H9 (cell line): ENCODE results near the gene PDZRN4. TPM values are rescaled to one million over a fixed set of nuclear protein-coding genes. Genes with fewer than 3 reads are reported as not detected.

Source experiments
- DNase-seq: peaks from one replicate; pipeline ENCODE4 v3.0.0-alpha.2; 2017
- H2AFZ ChIP-seq: one replicate; pipeline ENCODE4 v1.6.1; 2013; ENCODE audit warnings: mild to moderate bottlenecking, low read length, control low read depth, moderate library complexity
- H2AK5ac ChIP-seq: 2 replicates; pipeline ENCODE4 v1.6.1; 2013; ENCODE audit warnings: low read length, control low read depth, mixed read lengths; ENCODE audit not compliant: insufficient read length
- H2BK120ac ChIP-seq: one replicate; pipeline ENCODE4 v1.6.1; 2013; ENCODE audit warnings: low read depth, mild to moderate bottlenecking, low read length, control low read depth, inconsistent platforms; ENCODE audit not compliant: poor library complexity, severe bottlenecking
- H2BK12ac ChIP-seq: 2 replicates; pipeline ENCODE4 v1.6.1; 2013; ENCODE audit warnings: low read length, control low read depth, mixed read lengths, low read depth; ENCODE audit not compliant: insufficient read length
- H2BK15ac ChIP-seq: 2 replicates; pipeline ENCODE4 v1.6.1; 2013; ENCODE audit warnings: low read depth, low read length, control low read depth
- H2BK20ac ChIP-seq: one replicate; pipeline ENCODE4 v1.6.1; 2013; ENCODE audit warnings: low read depth, mild to moderate bottlenecking, low read length, control low read depth, inconsistent platforms; ENCODE audit not compliant: poor library complexity, severe bottlenecking
- H2BK5ac ChIP-seq: 2 replicates; pipeline ENCODE4 v1.6.1; 2013; ENCODE audit warnings: low read length, control low read depth, mixed read lengths; ENCODE audit not compliant: insufficient read length
- H3K14ac ChIP-seq: 2 replicates; pipeline ENCODE4 v1.6.1; 2013; ENCODE audit warnings: low read length, control low read depth; ENCODE audit not compliant: insufficient read depth
- H3K18ac ChIP-seq: 2 replicates; pipeline ENCODE4 v1.6.1; 2013; ENCODE audit warnings: low read depth, mild to moderate bottlenecking, mixed read lengths, low read length, control low read depth; ENCODE audit not compliant: insufficient read length
- H3K23ac ChIP-seq: 2 replicates; pipeline ENCODE4 v1.6.1; 2013; ENCODE audit warnings: low read length, control low read depth, mixed read lengths, low read depth; ENCODE audit not compliant: insufficient read length
- H3K23me2 ChIP-seq: 2 replicates; pipeline ENCODE4 v1.6.1; 2013; ENCODE audit warnings: low read depth, mild to moderate bottlenecking, mixed read lengths, low read length, control low read depth; ENCODE audit not compliant: insufficient read length, poor library complexity, severe bottlenecking
- H3K27ac ChIP-seq: 2 replicates; pipeline ENCODE4 v1.5.1; 2013; ENCODE audit warnings: low read length, control low read depth, mixed read lengths, low read depth; ENCODE audit not compliant: insufficient read length
- H3K27me3 ChIP-seq: 2 replicates; pipeline ENCODE4 v1.6.1; 2013; ENCODE audit warnings: low read length, control low read depth, inconsistent platforms; ENCODE audit not compliant: insufficient read depth
- H3K4ac ChIP-seq: 2 replicates; pipeline ENCODE4 v1.6.1; 2013; ENCODE audit warnings: low read depth, mild to moderate bottlenecking, control low read depth, inconsistent platforms, low read length, moderate library complexity
- H3K4me1 ChIP-seq: 2 replicates; pipeline ENCODE4 v1.6.1; 2013; ENCODE audit warnings: low read length, control low read depth, inconsistent platforms; ENCODE audit not compliant: insufficient read depth
- H3K4me2 ChIP-seq: 2 replicates; pipeline ENCODE4 v1.6.1; 2013; ENCODE audit warnings: low read length, control low read depth, mixed read lengths; ENCODE audit not compliant: insufficient read length, insufficient read depth
- H3K56ac ChIP-seq: 2 replicates; pipeline ENCODE4 v1.6.1; 2013; ENCODE audit warnings: low read depth, mild to moderate bottlenecking, mixed read lengths, low read length, control low read depth; ENCODE audit not compliant: insufficient read length
- H3K79me1 ChIP-seq: 2 replicates; pipeline ENCODE4 v1.6.1; 2013; ENCODE audit warnings: low read depth, mild to moderate bottlenecking, moderate library complexity, low read length, control low read depth, inconsistent platforms; ENCODE audit not compliant: insufficient read depth, poor library complexity, severe bottlenecking
- H3K79me2 ChIP-seq: 2 replicates; pipeline ENCODE4 v1.6.1; 2013; ENCODE audit warnings: low read length, control low read depth, inconsistent platforms; ENCODE audit not compliant: insufficient read depth
- H3K9ac ChIP-seq: 2 replicates; pipeline ENCODE4 v1.6.1; 2013; ENCODE audit warnings: low read length, control low read depth, mixed read lengths; ENCODE audit not compliant: insufficient read length; ENCODE audit errors: extremely low read depth
- H3K9me3 ChIP-seq: one replicate; pipeline ENCODE4 v1.6.1; 2013; ENCODE audit warnings: low read depth, low read length, inconsistent platforms; ENCODE audit not compliant: control insufficient read depth
- H3T11ph ChIP-seq: one replicate; pipeline ENCODE4 v1.6.1; 2013; ENCODE audit warnings: mild to moderate bottlenecking, low read length, control low read depth, inconsistent platforms
- H4K20me1 ChIP-seq: one replicate; pipeline ENCODE4 v1.6.1; 2013; ENCODE audit not compliant: control insufficient read depth, insufficient read length, insufficient read depth
- H4K5ac ChIP-seq: 2 replicates; pipeline ENCODE4 v1.6.1; 2013; ENCODE audit warnings: low read depth, mild to moderate bottlenecking, mixed read lengths, low read length, control low read depth; ENCODE audit not compliant: insufficient read length
- H4K8ac ChIP-seq: replicated peaks from 2 replicates; pipeline ENCODE4 v1.6.1; 2013; ENCODE audit warnings: low read length, control low read depth, mixed read lengths, low read depth; ENCODE audit not compliant: insufficient read length
- H4K91ac ChIP-seq: 2 replicates; pipeline ENCODE4 v1.6.1; 2013; ENCODE audit warnings: low read depth, mild to moderate bottlenecking, moderate library complexity, mixed read lengths, low read length, control low read depth; ENCODE audit not compliant: insufficient read length
- H3K27ac Mint-ChIP-seq, 3 experiments: 2 replicates in 2 of 3; 3 replicates in 1 of 3; pipeline ENCODE4 v1.8.0; 2020 to 2021; ENCODE audit warnings: mixed read lengths in 3 of 3, mild to moderate bottlenecking in 1 of 3, moderate library complexity in 1 of 3
- H3K27me3 Mint-ChIP-seq: 2 replicates; pipeline ENCODE4 v1.8.0; 2021; ENCODE audit warnings: low read depth, mild to moderate bottlenecking, moderate library complexity, mixed read lengths
- H3K36me3 Mint-ChIP-seq, 3 experiments: 2 replicates in 2 of 3; 3 replicates in 1 of 3; pipeline ENCODE4 v1.8.0; 2020 to 2021; ENCODE audit warnings: low read depth in 3 of 3, mixed read lengths in 3 of 3; ENCODE audit not compliant: insufficient read depth in 1 of 3
- H3K4me1 Mint-ChIP-seq, 2 experiments: 2 replicates each; pipeline ENCODE4 v1.8.0; 2020; ENCODE audit warnings: mixed read lengths in 2 of 2
- H3K4me3 Mint-ChIP-seq, 2 experiments: 2 replicates in 1 of 2; 3 replicates in 1 of 2; pipeline ENCODE4 v1.8.0; 2020 to 2021; ENCODE audit warnings: mild to moderate bottlenecking in 2 of 2, mixed read lengths in 2 of 2, moderate library complexity in 1 of 2
- H3K9me3 Mint-ChIP-seq, 2 experiments: 2 replicates in 1 of 2; 3 replicates in 1 of 2; pipeline ENCODE4 v1.8.0; 2020; ENCODE audit warnings: mild to moderate bottlenecking in 2 of 2, mixed read lengths in 2 of 2, moderate library complexity in 1 of 2
- WGBS: extraction: QIAGEN DNeasy Blood & Tissue Kit; methylation state at CpG from one replicate; pipeline ENCODE4 v1.1.7; 2013; ENCODE audit warnings: missing lambda C conversion rate, low lambda C conversion rate, mixed read lengths; ENCODE audit not compliant: insufficient read length; ENCODE audit errors: extremely low coverage; 5-methylcytosine and 5-hydroxymethylcytosine counted together
- total RNA-seq: library from RNA; stranded (reverse); gene quantifications from 2 replicates; pipeline ENCODE4 v1.2.1, GENCODE V29; 2021
- TF ChIP-seq, protein P1 (sequence below): fragments of 200-600 bp; sonication (generic); conservative IDR thresholded peaks from 3 replicates; pipeline ENCODE4 v1.8.0; 2021; ENCODE audit warnings: antibody characterized with exemption, mild to moderate bottlenecking

The PDZRN4 gene
- total RNA-seq, 1 experiment from 2014 or later, result not detected

GRCh38 chr12:41293011-41293410 lies 104.9 kb downstream of the PDZRN4 start:
- H3K9ac ChIP-seq, result no peak overlapping the region
- Mint-ChIP-seq H3K27me3 (no peaks in the 10 kb centered on the region), H3K4me3 (no peak overlapping the region), H3K36me3 (no peaks in the 10 kb centered on the region), H3K4me1 (no peaks in the 10 kb centered on the region), H3K9me3 (no peaks in the 10 kb centered on the region; a peak in 1 of 5 replicates), H3K27ac (no peak overlapping the region)
- no peak overlapping the region for H3K4ac ChIP-seq
- H2BK15ac ChIP-seq, result no peak overlapping the region
- H3K4me1 ChIP-seq, result no peaks in the 10 kb centered on the region
- H2BK12ac ChIP-seq, result no peak overlapping the region
- no peaks in the 10 kb centered on the region for H3K9me3 ChIP-seq
- H3K23ac ChIP-seq, result no peak overlapping the region
- H4K91ac ChIP-seq, result no peak overlapping the region
- no peak overlapping the region for H3K56ac ChIP-seq
- WGBS, result no CpG with 5 or more reads among the region's 6 CpGs
- H3K79me1 ChIP-seq, result no peaks in the 10 kb centered on the region
- H3K23me2 ChIP-seq, result no peaks in the 10 kb centered on the region
- H4K20me1 ChIP-seq, result no peaks in the 10 kb centered on the region
- no peak overlapping the region for H2BK5ac ChIP-seq
- H3K18ac ChIP-seq, result no peak overlapping the region
- no peak for DNase-seq
- no peak overlapping the region for H3T11ph ChIP-seq
- no peaks in the 10 kb centered on the region for H3K27me3 ChIP-seq
- TF ChIP-seq, protein P1, sequence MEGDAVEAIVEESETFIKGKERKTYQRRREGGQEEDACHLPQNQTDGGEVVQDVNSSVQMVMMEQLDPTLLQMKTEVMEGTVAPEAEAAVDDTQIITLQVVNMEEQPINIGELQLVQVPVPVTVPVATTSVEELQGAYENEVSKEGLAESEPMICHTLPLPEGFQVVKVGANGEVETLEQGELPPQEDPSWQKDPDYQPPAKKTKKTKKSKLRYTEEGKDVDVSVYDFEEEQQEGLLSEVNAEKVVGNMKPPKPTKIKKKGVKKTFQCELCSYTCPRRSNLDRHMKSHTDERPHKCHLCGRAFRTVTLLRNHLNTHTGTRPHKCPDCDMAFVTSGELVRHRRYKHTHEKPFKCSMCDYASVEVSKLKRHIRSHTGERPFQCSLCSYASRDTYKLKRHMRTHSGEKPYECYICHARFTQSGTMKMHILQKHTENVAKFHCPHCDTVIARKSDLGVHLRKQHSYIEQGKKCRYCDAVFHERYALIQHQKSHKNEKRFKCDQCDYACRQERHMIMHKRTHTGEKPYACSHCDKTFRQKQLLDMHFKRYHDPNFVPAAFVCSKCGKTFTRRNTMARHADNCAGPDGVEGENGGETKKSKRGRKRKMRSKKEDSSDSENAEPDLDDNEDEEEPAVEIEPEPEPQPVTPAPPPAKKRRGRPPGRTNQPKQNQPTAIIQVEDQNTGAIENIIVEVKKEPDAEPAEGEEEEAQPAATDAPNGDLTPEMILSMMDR, result no peak
- H3K79me2 ChIP-seq, result no peaks in the 10 kb centered on the region
- no peak overlapping the region for H4K5ac ChIP-seq
- H2AFZ ChIP-seq, result no peak overlapping the region
- H3K27ac ChIP-seq, result no peak overlapping the region
- no peak overlapping the region for H4K8ac ChIP-seq
- no peak overlapping the region for H2AK5ac ChIP-seq
- no peak overlapping the region for H2BK120ac ChIP-seq
- no peak overlapping the region for H3K14ac ChIP-seq
- H3K4me2 ChIP-seq, result no peak overlapping the region
- no peak overlapping the region for H2BK20ac ChIP-seq
